ENCODE measurements around the gene PTTG1IP.

The PTTG1IP gene

GRCh38 chr21:44890338-44890931 is 16.9 kb upstream of the PTTG1IP start (continued):
- TF ChIP-seq ZNF670 (tag by site-specific recombination; IDR thresholded peaks at IDR 0.05; ENCODE audit: low read depth) (no peak), HOXD13 (CRISPR knock-in tag; IDR thresholded peaks at IDR 0.05; ENCODE audit: borderline replicate concordance) (no peak), ZNF10 (tag by site-specific recombination; IDR thresholded peaks at IDR 0.05) (no peak), ZBTB8A (tag by site-specific recombination; IDR thresholded peaks at IDR 0.05) (no peak)

DNA sequence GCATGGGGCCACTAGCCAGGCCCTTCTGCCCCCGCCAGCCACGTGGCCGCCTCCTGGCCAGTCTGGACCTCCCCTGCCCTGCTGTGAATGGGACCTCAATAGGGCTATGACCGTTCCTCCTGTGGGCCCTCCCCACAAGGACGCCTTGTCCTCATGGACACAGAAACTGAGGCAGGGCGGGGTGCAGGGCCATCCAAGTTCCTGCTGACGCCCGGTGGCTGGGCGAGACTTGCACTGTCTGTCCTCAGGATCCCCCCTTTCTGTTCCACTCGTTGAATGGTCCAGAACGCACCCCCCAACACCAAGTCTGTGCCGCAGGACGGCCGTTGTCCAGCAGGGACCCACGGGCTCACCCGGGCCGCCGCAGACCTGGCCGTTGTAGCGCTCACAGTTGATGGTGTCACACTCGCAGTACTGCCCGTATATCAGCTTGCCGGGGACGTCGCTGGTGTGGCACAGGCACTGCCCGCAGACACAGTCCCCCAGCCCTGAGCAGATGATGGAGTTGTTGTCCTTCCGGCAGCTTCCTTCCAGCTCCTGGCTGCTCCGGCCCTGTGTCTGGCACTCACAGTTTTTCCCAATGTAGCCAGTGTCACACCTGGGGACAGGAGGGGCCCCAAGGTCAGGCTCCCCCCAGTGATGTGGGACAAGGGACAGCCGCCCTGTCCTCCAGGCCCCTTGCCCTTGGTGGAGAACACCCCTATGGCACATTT is 16.3 kb upstream of the PTTG1IP start:
- POLR2A ChIA-PET: no interaction called here
- no peak for TF ChIP-seq ZFP69B (tag by site-specific recombination; IDR thresholded peaks at IDR 0.05)
- TF ChIP-seq ZNF560 (tag by site-specific recombination; IDR thresholded peaks at IDR 0.05; ENCODE audit: borderline replicate concordance): no peak
- no peak for TF ChIP-seq ZNF433 (tag by site-specific recombination; IDR thresholded peaks at IDR 0.05; ENCODE audit: low read depth)
- no peak for TF ChIP-seq ZFP41 (tag by site-specific recombination; IDR thresholded peaks at IDR 0.05; ENCODE audit: borderline replicate concordance)
- no peak for TF ChIP-seq ZNF114 (tag by site-specific recombination; IDR thresholded peaks at IDR 0.05)
- no peak for TF ChIP-seq ELK4 (IDR thresholded peaks at IDR 0.05; ENCODE audit: borderline replicate concordance, low read depth, low read length)
- no peak for TF ChIP-seq KLF1 (tag by site-specific recombination; IDR thresholded peaks at IDR 0.05)
- no peak for TF ChIP-seq ZNF311 (tag by site-specific recombination; IDR thresholded peaks at IDR 0.05; ENCODE audit: borderline replicate concordance)
- TF ChIP-seq ZNF544 (tag by site-specific recombination; IDR thresholded peaks at IDR 0.05): no peak
- CTCF ChIA-PET: no interaction called here
- no peak overlapping the region for H3K27ac ChIP-seq (ENCODE audit: extremely low read depth, low read depth, low read length)
- H3K4me1 ChIP-seq (ENCODE audit: control insufficient read depth, insufficient read depth, low read length): no peaks in the 10 kb centered on the region
- no peaks in the 10 kb centered on the region for H3K36me3 ChIP-seq (ENCODE audit: control insufficient read depth in 2 of 2, insufficient read depth in 1 of 2, low read length in 2 of 2)
- no peak overlapping the region for H3K4me3 ChIP-seq (ENCODE audit: low read depth, low read length)
- no peaks in the 10 kb centered on the region for H3K9me3 ChIP-seq (ENCODE audit: control insufficient read depth, insufficient read depth, low read depth, low read length)

- ChIA-PET POLR2A (interaction anchor here (0.6 kb wide), 1 partner anchor 403 kb away, joined by 7 read pairs; no protein-coding TSS in a partner anchor), CTCF (interaction anchor here (0.6 to 1.6 kb wide), 3 partner anchors 41 to 905 kb away, joined by 3 to 4 read pairs (median 4); no protein-coding TSS in a partner anchor)
- Histone ChIP-seq H3K27ac (ENCODE audit: extremely low read depth, low read depth, low read length) (no peak overlapping the region), H3K9me3 (ENCODE audit: control insufficient read depth, insufficient read depth, low read depth, low read length) (no peaks in the 10 kb centered on the region), H3K4me3 (ENCODE audit: low read depth, low read length) (no peak overlapping the region), H3K36me3 (ENCODE audit: control insufficient read depth in 2 of 2, insufficient read depth in 1 of 2, low read length in 2 of 2) (no peaks in the 10 kb centered on the region), H3K4me1 (ENCODE audit: control insufficient read depth, insufficient read depth, low read length) (no peaks in the 10 kb centered on the region)
- TF ChIP-seq ZXDB (tag by site-specific recombination; IDR thresholded peaks at IDR 0.05): no peak
- TF ChIP-seq, protein P1, sequence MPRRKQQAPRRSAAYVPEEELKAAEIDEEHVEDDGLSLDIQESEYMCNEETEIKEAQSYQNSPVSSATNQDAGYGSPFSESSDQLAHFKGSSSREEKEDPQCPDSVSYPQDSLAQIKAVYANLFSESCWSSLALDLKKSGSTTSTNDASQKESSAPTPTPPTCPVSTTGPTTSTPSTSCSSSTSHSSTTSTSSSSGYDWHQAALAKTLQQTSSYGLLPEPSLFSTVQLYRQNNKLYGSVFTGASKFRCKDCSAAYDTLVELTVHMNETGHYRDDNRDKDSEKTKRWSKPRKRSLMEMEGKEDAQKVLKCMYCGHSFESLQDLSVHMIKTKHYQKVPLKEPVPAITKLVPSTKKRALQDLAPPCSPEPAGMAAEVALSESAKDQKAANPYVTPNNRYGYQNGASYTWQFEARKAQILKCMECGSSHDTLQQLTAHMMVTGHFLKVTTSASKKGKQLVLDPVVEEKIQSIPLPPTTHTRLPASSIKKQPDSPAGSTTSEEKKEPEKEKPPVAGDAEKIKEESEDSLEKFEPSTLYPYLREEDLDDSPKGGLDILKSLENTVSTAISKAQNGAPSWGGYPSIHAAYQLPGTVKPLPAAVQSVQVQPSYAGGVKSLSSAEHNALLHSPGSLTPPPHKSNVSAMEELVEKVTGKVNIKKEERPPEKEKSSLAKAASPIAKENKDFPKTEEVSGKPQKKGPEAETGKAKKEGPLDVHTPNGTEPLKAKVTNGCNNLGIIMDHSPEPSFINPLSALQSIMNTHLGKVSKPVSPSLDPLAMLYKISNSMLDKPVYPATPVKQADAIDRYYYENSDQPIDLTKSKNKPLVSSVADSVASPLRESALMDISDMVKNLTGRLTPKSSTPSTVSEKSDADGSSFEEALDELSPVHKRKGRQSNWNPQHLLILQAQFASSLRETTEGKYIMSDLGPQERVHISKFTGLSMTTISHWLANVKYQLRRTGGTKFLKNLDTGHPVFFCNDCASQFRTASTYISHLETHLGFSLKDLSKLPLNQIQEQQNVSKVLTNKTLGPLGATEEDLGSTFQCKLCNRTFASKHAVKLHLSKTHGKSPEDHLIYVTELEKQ (tag by site-specific recombination; IDR thresholded peaks at IDR 0.05; ENCODE audit: borderline replicate concordance): no peak
- no peak for TF ChIP-seq ZNF302 (tag by site-specific recombination; IDR thresholded peaks at IDR 0.05; ENCODE audit: low read depth)
- TF ChIP-seq ZBTB8A (tag by site-specific recombination; IDR thresholded peaks at IDR 0.05): no peak
- no peak for TF ChIP-seq HOXA7 (CRISPR knock-in tag; IDR thresholded peaks at IDR 0.05; ENCODE audit: borderline replicate concordance)
- no peak for TF ChIP-seq ZNF404 (tag by site-specific recombination; IDR thresholded peaks at IDR 0.05)
- no peak for TF ChIP-seq TRIM28 (IDR thresholded peaks at IDR 0.05; ENCODE audit: borderline replicate concordance, low read length)
- TF ChIP-seq ZNF350 (tag by site-specific recombination; IDR thresholded peaks at IDR 0.05): no peak
- TF ChIP-seq ZNF639 (tag by site-specific recombination; IDR thresholded peaks at IDR 0.05): no peak
- no peak for TF ChIP-seq ZNF513 (tag by site-specific recombination; IDR thresholded peaks at IDR 0.05)
- TF ChIP-seq ZNF169 (tag by site-specific recombination; IDR thresholded peaks at IDR 0.05): no peak
Measured at GRCh38 chr21:44888581-44889550, 15.4 kb upstream of the PTTG1IP start.

All from HEK293 (cell line).